D721Med (cell line): ENCODE data around the gene GLT6D1.

ENCODE experiments used
- DNase-seq: peaks from one replicate; pipeline ENCODE4 v3.0.0; 2011; ENCODE audit warnings: low spot score; ENCODE audit not compliant: insufficient read length
- FAIRE-seq: peaks from 2 replicates; lab custom pipeline; 2011; peaks lifted over from hg19 to GRCh38; lab: Jason Lieb, UNC
- CTCF ChIP-seq: IDR thresholded peaks from 2 replicates; pipeline ENCODE4 v1.5.1; 2012; ENCODE audit warnings: mild to moderate bottlenecking, control low read depth; ENCODE audit not compliant: insufficient read depth; ENCODE audit errors: missing control alignments

The GLT6D1 gene

GRCh38 chr9:135601988-135602387 is 37.4 kb downstream of the GLT6D1 start:
- DNase-seq, result no peak
- no peak for FAIRE-seq
- TF ChIP-seq CTCF, result no peak

- TF ChIP-seq CTCF, result no peak
- FAIRE-seq (no peak), DNase-seq (no peak)
Measured at GRCh38 chr9:135600296-135600817, 39.0 kb downstream of the GLT6D1 start.

- TF ChIP-seq CTCF, result no peak
- no peak for FAIRE-seq
- DNase-seq, result no peak
Measured at GRCh38 chr9:135596211-135596610, 43.1 kb downstream of the GLT6D1 start.

GRCh38 chr9:135592625-135593024 is 46.7 kb downstream of the GLT6D1 start:
- no peak for TF ChIP-seq CTCF
- DNase-seq, result no peak
- FAIRE-seq, result no peak

- DNase-seq (no peak), FAIRE-seq (no peak)
- TF ChIP-seq CTCF, result no peak
Measured at GRCh38 chr9:135592331-135592590, 47.1 kb downstream of the GLT6D1 start.

- FAIRE-seq, result no peak
- DNase-seq, result no peak
- no peak for TF ChIP-seq CTCF
Measured at GRCh38 chr9:135591506-135592330, 47.6 kb downstream of the GLT6D1 start.

GRCh38 chr9:135590486-135591079 is 48.8 kb downstream of the GLT6D1 start:
- FAIRE-seq (no peak), DNase-seq (no peak)
- TF ChIP-seq CTCF, result no peak
